Effector memory CD8-positive, alpha-beta T cell (primary cell): ENCODE results near the gene EID3.
"Not testable (repeated sequence)": the region's sequence is repeated elsewhere in the genome, so short reads cannot be mapped to it uniquely, and the experiment has no call there.

Source experiments
- ATAC-seq: fragments of 150-1000 bp; cut with Tn5 transposase; replicated peaks from 2 replicates; pipeline ENCODE4 v1.10.0; 2021; ENCODE audit warnings: mild to moderate bottlenecking, moderate library complexity
- DNase-seq, 3 experiments: peaks; one replicate each; pipeline ENCODE4 v3.0.0; 2021
- H3K27ac Mint-ChIP-seq, 2 donors: one replicate each; pipeline ENCODE4 v1.8.0; 2022; ENCODE audit warnings: mild to moderate bottlenecking in 2 of 2, mixed read lengths in 2 of 2, moderate library complexity in 2 of 2
- H3K27me3 Mint-ChIP-seq, 2 donors: one replicate each; pipeline ENCODE4 v1.8.0; 2022; ENCODE audit warnings: mixed read lengths in 2 of 2
- H3K36me3 Mint-ChIP-seq: one replicate; pipeline ENCODE4 v1.8.0; 2022; ENCODE audit warnings: mild to moderate bottlenecking, moderate library complexity, mixed read lengths; ENCODE audit not compliant: insufficient read depth
- H3K4me1 Mint-ChIP-seq, 2 donors: one replicate each; pipeline ENCODE4 v1.8.0; 2022; ENCODE audit warnings: low read depth in 2 of 2, mixed read lengths in 2 of 2
- H3K4me3 Mint-ChIP-seq, 2 donors: one replicate each; pipeline ENCODE4 v1.8.0; 2022; ENCODE audit warnings: mild to moderate bottlenecking in 2 of 2, mixed read lengths in 2 of 2, moderate library complexity in 2 of 2
- H3K9me3 Mint-ChIP-seq, 2 donors: one replicate each; pipeline ENCODE4 v1.8.0; 2022; ENCODE audit warnings: mixed read lengths in 2 of 2
- total RNA-seq, 9 experiments: gene quantifications; one replicate each; lab custom pipeline; 2026; lab: John Stamatoyannopoulos, UW

EID3 gene
- 6.4 to 19.8 (median 10.9) reads per million in 9 experiments for total RNA-seq

DNA sequence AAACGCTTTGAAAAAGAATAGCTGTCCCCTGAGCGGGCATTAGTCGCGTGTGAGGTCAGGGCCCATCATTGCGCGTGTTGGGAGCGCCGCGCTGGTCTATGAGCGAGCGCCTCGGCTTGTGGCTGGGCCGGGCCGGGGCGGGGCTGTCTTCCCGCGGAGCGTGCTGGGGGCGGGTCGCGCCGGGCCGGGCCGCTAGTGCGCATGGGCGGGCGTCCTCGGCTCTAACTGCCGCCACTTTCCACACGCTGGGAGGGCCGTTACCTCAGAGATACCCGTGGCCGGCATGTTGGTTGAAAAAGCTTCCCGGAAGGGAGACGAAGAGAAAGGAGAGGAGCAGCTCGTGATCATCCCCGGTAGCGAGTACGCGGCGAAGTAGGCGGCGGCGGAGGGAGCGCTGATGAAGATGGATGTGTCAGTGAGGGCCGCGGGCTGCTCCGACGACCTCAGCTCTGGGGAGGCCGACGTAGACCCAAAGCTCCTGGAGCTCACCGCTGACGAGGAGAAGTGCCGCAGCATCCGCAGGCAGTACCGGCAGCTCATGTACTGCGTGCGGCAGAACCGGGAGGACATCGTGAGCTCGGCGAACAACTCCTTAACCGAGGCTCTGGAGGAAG lies at the start of gene EID3:
Gene EID3 (plus strand): TSS at position 202 of the 614 bp plus-strand sequence. CDS start 196 bp downstream, at position 398.
- peak within 1 kb of the TSS; percentile 92 to 95 for H3K4me3 Mint-ChIP-seq
- no peaks in the 10 kb centered on the region for H3K27me3 Mint-ChIP-seq
- DNase-seq: peak; percentile 86 to 90 (median 88)
- no peaks in the 10 kb centered on the region for H3K9me3 Mint-ChIP-seq
- peak within 1 kb of the TSS; percentile 90 to 96 for H3K27ac Mint-ChIP-seq
- peaks cover 31 to 48% of the 10 kb centered on the region in 2 donors for H3K4me1 Mint-ChIP-seq
- H3K36me3 Mint-ChIP-seq: peaks cover 16% of the 10 kb centered on the region
- ATAC-seq: peak; percentile 94

DNA sequence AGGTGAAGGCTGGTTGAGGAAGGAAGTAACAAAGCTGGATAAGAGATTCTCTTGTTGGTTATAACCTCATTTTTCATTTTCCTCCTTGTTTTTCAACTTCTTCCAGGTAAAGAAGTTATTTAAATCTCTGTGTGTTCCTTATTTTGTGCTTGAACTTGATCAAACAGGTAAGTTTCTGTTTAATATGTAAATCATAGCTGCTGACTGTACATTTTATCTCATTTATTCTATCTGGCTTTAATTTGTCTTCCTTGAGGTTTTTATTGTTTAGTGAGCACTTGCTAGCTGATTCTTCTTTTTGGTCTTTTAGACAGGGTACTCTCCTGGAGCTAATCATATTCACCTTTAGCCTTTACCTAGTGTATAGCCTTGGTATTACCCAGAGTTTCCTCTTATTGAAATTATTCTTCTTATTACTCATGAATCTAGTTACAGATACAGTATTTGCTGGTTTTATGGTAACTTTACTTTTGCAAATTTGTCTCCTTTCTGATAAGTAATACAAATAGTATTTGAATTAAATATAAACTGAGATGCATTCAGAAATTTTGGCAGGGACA lies 45.5 kb upstream of the EID3 start:
- Mint-ChIP-seq H3K36me3 (no peaks in the 10 kb centered on the region), H3K27ac (no peak overlapping the region), H3K4me1 (no peaks in the 10 kb centered on the region), H3K4me3 (no peak overlapping the region), H3K9me3 (no peaks in the 10 kb centered on the region), H3K27me3 (no peaks in the 10 kb centered on the region)
- DNase-seq (no peak), ATAC-seq (no peak)

DNA sequence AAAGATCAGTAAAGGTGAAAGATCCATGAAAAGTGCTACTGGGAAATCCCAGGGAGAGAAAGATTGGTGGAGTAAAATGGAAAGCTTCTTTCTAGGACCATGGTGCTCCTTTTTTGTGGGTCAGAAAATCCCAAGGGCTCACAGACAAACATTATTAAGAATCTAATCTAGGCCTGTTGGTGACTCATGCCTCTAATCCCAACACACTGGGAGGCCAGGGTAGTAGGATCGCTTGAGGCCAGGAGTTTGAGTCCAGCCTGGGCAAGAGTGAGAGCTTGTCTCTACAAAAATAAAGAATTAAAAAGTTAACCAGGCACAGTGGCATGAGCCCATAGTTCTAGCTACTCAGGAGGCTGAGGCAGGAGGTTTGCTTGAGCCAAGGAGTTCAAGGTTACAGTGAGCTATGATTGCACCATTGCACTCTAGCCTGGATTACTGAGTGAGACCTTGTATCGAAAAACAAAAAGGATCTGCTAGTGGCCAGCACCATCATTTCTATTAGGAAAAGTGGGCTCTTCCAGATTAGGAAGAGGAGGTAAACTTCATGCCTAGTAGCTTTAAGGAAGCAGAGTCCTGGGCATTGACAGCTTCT lies 45.0 kb upstream of the EID3 start:
- H3K9me3 Mint-ChIP-seq: no peaks in the 10 kb centered on the region
- H3K27me3 Mint-ChIP-seq: no peaks in the 10 kb centered on the region
- H3K4me1 Mint-ChIP-seq: no peaks in the 10 kb centered on the region
- no peaks in the 10 kb centered on the region for H3K36me3 Mint-ChIP-seq
- no peak overlapping the region for H3K4me3 Mint-ChIP-seq
- DNase-seq (no peak), ATAC-seq (no peak)
- no peak overlapping the region for H3K27ac Mint-ChIP-seq

DNA sequence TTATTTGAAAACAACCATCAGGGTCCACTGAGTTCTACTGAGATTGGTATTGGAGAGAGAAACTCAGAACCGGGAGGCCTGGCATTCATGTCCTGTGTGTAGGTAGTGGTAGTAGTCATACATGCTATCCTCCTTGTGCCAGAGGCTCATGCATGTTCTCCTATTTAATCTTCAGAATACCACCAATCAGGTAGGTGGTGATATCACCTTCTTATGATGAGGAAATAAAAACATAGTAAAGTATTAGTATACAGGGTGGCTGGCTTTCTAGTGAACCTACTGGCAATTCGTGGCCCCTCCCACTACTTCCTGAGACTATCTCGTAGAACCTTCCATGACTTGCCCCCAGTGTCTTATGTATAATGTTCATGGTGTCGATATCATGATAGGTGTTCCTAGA lies 40.5 kb upstream of the EID3 start:
- H3K27me3 Mint-ChIP-seq: no peaks in the 10 kb centered on the region
- H3K9me3 Mint-ChIP-seq: no peaks in the 10 kb centered on the region
- H3K4me3 Mint-ChIP-seq: no peak overlapping the region
- no peaks in the 10 kb centered on the region for H3K36me3 Mint-ChIP-seq
- DNase-seq (no peak), ATAC-seq (no peak)
- H3K27ac Mint-ChIP-seq: no peak overlapping the region
- H3K4me1 Mint-ChIP-seq: no peaks in the 10 kb centered on the region

DNA sequence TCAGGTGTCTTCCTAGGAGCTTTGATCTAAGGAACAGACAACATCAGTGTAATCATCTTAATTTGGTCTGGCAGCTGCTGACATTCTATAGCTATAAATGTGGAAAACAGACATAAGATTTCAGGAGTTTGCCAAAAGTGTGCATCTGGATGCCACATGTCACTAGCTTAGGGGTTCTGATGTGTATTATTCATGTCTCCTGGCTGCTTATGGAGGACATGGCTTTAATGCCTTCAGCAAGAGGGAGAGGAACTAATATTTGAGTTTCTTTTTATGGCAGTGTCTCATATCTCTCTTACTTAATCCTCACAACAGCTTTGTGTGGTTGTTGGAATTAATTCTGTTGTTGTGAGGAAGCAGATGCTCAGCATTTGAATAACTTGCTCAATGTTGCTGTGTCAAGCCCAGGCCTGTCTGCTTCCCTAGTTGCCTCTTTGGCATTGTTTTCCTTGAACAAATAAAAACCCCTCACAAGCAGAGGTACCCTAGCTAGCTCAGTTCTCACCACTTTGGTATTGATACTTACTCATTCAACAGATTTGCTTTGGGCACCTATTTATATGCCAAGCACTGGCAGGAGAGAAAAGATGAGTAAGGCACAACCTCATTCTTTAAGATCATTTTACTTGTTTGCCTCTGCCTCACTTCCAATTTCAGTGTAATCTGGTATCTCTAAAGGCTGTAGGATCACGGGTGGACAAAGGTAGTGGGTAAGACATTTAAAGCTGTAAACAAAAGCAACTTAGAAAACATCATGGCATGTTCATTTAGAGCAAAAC lies 39.8 kb upstream of the EID3 start:
- Mint-ChIP-seq H3K4me3 (no peak overlapping the region), H3K27me3 (no peaks in the 10 kb centered on the region), H3K27ac (no peak overlapping the region), H3K4me1 (no peaks in the 10 kb centered on the region), H3K36me3 (no peaks in the 10 kb centered on the region), H3K9me3 (no peaks in the 10 kb centered on the region)
- no peak for ATAC-seq
- no peak for DNase-seq

DNA sequence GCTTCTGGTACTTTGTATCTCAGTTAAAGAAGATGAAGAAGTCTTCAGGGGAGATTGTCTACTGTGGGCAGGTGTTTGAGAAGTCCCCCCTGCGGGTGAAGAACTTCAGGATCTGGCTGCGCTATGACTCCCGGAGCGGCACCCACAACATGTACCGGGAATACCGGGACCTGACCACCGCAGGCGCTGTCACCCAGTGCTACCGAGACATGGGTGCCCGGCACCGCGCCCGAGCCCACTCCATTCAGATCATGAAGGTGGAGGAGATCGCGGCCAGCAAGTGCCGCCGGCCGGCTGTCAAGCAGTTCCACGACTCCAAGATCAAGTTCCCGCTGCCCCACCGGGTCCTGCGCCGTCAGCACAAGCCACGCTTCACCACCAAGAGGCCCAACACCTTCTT lies 38.1 kb upstream of the EID3 start:
- not testable (repeated sequence) for H3K27me3 Mint-ChIP-seq, H3K4me1 Mint-ChIP-seq, DNase-seq, H3K27ac Mint-ChIP-seq, ATAC-seq, H3K4me3 Mint-ChIP-seq, H3K36me3 Mint-ChIP-seq, H3K9me3 Mint-ChIP-seq

DNA sequence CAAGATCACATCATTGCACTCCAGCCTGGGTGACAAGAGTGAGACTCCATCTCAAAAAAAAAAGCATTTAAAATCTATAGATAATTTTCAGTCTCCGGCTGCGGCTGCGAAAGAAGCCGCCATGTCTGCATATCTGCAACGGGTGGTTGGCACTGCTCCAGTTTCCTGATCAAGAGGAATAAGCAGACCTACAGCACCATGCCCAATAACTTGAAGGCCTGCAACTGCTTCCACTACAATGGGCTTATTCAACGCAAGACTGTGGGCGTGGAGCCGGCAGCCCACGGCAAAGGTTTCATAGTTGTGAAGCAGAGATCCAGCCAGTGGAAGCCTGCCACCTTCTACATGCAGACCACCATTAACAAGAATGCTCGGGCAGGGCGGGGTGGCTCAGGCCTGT lies 30.6 kb upstream of the EID3 start:
- no peak overlapping the region for H3K27ac Mint-ChIP-seq
- no peaks in the 10 kb centered on the region for H3K9me3 Mint-ChIP-seq
- peaks cover 0 to 9% of the 10 kb centered on the region in 2 donors for H3K27me3 Mint-ChIP-seq
- H3K4me1 Mint-ChIP-seq: peaks cover 5 to 7% of the 10 kb centered on the region in 2 donors
- DNase-seq (no peak), ATAC-seq (no peak)
- peaks cover 3% of the 10 kb centered on the region for H3K36me3 Mint-ChIP-seq
- H3K4me3 Mint-ChIP-seq: no peak overlapping the region

DNA sequence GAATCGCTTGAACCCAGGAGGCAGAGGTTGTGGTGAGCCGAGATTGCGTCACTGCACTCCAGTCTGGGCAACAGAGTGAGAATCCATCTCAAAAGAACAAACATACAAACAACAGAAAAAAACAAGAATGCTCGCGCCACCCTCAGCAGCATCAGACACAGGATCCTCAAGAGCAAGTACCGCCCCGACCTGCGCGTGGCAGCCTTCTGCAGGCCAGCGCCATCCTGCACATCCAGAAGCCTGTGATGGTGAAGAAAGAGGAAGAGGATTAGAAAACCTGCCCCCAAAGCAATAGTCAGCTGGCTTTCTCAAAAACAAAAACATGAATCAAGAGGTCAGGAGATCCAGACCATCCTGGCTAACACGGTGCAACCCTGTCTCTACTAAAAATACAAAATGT lies 30.0 kb upstream of the EID3 start:
- peaks cover 3% of the 10 kb centered on the region for H3K36me3 Mint-ChIP-seq
- peaks cover 5 to 7% of the 10 kb centered on the region in 2 donors for H3K4me1 Mint-ChIP-seq
- no peak overlapping the region for H3K27ac Mint-ChIP-seq
- no peaks in the 10 kb centered on the region for H3K9me3 Mint-ChIP-seq
- no peak overlapping the region for H3K4me3 Mint-ChIP-seq
- H3K27me3 Mint-ChIP-seq: peaks cover 0 to 9% of the 10 kb centered on the region in 2 donors
- ATAC-seq (no peak), DNase-seq (no peak)

DNA sequence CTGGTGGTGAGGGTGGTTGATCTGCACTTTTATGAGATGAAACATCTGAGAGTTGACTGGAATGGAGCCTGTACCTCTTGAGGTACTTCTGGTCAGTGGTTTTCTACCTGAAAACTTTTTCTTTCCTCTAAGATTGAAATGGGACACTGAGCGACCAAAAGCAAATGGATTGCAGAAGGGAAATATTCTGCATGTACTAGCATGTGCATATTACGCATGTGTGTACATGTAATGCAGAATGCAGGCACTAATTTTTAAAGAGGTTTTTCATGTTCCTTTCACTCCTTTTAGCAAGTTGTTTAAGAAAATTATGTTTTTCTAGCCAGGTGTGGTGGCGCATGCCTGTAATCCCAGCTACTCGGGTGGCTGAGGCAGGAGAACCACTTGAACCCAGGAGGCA lies 28.7 kb upstream of the EID3 start:
- peaks cover under 1 to 9% of the 10 kb centered on the region in 2 donors for H3K27me3 Mint-ChIP-seq
- peaks cover 3% of the 10 kb centered on the region for H3K36me3 Mint-ChIP-seq
- no peak for ATAC-seq
- H3K9me3 Mint-ChIP-seq: no peaks in the 10 kb centered on the region
- no peak overlapping the region for H3K27ac Mint-ChIP-seq
- DNase-seq: no peak
- peaks cover 5 to 7% of the 10 kb centered on the region in 2 donors for H3K4me1 Mint-ChIP-seq
- no peak overlapping the region for H3K4me3 Mint-ChIP-seq

DNA sequence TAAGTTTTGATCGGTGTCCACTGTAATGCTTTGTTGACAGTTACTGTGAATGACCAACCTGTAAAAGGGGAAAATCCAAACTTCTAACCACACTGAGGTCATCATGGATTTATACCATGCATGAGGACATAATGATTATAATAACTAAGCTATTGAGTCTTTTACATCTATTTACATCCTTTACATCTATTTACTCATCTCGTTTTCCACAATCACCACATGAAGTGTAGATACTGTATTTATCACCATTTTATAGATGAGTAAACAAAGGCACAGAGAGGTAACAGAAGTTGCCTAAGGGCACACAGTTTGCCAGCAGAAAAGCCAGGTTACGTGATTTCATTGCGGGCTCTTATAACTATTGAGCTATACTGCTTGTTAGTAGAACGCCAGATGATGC lies 27.9 kb upstream of the EID3 start:
- Mint-ChIP-seq H3K36me3 (no peaks in the 10 kb centered on the region), H3K9me3 (no peaks in the 10 kb centered on the region), H3K27ac (peak overlapping the region in 1 of 2 donors; percentile 38), H3K4me3 (peak overlapping the region in 1 of 2 donors; percentile 11), H3K27me3 (peaks cover 5 to 9% of the 10 kb centered on the region in 2 donors), H3K4me1 (peaks cover 5 to 7% of the 10 kb centered on the region in 2 donors)
- DNase-seq (no peak), ATAC-seq (no peak)

DNA sequence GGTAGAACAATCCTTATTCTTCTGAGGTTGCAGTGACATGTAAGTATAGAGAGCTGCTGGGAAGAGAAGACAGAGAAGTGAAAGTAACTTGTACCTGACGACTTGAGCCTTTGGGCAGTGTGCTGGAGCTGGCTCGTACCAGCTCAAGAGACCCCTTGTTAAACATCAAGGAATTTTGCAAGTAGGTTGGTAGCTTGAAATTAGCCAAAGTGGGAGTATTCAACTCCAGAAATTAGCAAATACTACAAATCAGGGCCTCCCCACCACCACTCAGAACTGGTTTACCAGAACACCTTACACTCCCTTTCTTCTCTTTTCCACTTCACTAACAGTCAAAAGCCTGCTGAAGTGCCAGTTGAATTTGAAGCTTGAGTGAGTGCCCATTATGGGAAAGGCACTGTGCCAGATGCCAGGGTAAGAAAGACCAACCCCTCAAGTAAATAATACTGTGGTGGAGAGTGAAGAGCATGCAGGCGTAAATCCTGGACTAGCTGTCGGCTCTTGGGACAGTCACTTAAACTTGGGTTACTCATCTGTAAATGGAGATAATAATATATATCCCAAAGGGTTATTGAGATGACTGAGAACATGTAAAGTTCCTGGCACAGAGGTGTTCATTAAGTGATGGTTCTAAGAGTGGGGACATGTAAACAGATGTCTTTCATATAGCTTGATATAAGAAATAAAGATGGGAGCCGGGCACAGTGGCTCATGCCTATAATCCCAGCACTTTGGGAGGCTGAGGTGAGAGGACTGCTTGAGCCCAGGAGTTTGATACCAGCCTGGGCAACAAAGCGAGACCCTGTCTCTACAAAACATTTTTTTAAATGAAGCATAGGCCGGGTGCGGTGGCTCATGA lies 27.0 kb upstream of the EID3 start:
- peak overlapping the region in 1 of 2 donors; percentile 38 for H3K27ac Mint-ChIP-seq
- peaks cover 9 to 12% of the 10 kb centered on the region in 2 donors for H3K27me3 Mint-ChIP-seq
- peaks cover 5 to 7% of the 10 kb centered on the region in 2 donors for H3K4me1 Mint-ChIP-seq
- H3K4me3 Mint-ChIP-seq: peak overlapping the region; percentile 9 to 11
- DNase-seq (no peak), ATAC-seq (no peak)
- H3K36me3 Mint-ChIP-seq: no peaks in the 10 kb centered on the region
- H3K9me3 Mint-ChIP-seq: no peaks in the 10 kb centered on the region

DNA sequence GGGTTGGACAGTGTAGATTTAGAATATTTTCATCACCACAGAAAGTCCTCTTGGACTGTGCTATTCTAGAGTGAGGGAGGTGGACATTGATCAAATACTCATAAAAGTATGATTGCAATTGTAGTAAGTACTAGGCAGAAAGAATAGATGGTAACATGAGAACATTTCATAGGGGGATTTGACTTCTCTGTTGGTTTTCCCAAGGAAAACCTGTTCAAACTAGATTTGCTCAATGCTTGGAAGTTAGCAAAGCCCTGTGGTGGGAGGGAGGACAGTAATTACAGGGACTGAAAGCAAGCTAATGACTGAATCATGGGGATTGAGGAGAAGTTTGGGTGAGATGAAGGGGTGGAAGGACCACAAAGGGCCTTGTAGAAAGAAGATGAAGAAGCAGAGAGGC lies 24.4 kb upstream of the EID3 start:
- no peak for ATAC-seq
- no peak overlapping the region for H3K27ac Mint-ChIP-seq
- H3K27me3 Mint-ChIP-seq: peaks cover 0 to 17% of the 10 kb centered on the region in 2 donors
- H3K4me1 Mint-ChIP-seq: peaks cover 5 to 7% of the 10 kb centered on the region in 2 donors
- no peak overlapping the region for H3K4me3 Mint-ChIP-seq
- DNase-seq: no peak
- H3K9me3 Mint-ChIP-seq: no peaks in the 10 kb centered on the region
- H3K36me3 Mint-ChIP-seq: no peaks in the 10 kb centered on the region

DNA sequence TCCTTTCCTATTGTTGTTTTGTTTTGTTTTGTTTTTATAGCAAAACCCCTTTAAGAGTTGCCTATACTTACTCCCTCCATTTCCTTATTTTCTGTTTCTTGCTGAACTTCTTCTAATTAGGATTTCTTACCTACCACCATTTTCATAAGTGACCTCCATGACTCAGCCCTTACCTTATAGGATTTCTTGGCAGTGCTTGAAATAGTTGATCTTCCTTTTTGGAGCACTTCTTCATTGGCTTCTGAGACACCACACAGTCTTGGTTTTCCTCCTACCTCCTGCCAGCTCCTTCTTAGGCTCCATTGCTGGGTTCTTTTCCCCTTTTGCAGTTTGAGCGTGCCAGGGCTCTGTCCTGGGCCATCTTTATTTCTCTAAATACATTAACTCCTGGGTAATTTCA lies 23.4 kb upstream of the EID3 start:
- Mint-ChIP-seq H3K36me3 (no peaks in the 10 kb centered on the region), H3K27ac (no peak overlapping the region), H3K27me3 (peaks cover 0 to 17% of the 10 kb centered on the region in 2 donors), H3K4me3 (no peak overlapping the region), H3K9me3 (no peaks in the 10 kb centered on the region), H3K4me1 (peaks cover 5 to 7% of the 10 kb centered on the region in 2 donors)
- DNase-seq (no peak), ATAC-seq (no peak)
